ENCODE data around the gene HSD3B2. TPM values are rescaled to one million over a fixed set of nuclear protein-coding genes. Genes with fewer than 3 reads are reported as not detected.

The HSD3B2 gene
- not detected in 2 replicates for polyA plus RNA-seq
- polyA minus RNA-seq, result not detected in 2 replicates

DNA sequence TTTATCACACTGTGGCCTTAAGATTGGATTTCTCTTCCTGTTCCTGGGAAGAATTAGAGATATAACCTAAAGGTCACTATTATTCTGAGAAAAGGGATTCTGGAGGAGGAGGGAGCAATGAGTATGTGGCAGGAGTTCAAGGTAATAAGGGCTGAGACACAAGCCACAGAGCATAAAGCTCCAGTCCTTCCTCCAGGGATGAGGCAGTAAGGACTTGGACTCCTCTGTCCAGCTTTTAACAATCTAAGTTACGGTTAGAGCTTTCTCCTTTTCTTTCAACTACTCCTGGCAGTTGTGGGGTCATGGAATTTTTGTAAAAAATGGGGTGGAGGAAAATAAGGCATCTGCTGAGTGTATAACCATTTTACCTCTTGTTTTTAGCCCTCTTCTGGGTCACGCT lies at the start of gene HSD3B2:
Gene HSD3B2 (plus strand): TSS at position 201 of the 400 bp plus-strand sequence. CDS start 270 bp downstream, outside the sequence.
- TF ChIP-seq RAD21 (conservative IDR thresholded peaks at IDR 0.05) (no peak), POLR2AphosphoS5 (IDR thresholded peaks at IDR 0.05) (no peak)
- Histone ChIP-seq H2AFZ (ENCODE audit: low read depth, low read length) (no peak within 1 kb of the TSS), H3K4me3 (ENCODE audit: low read length) (no peak within 1 kb of the TSS)

GRCh38 chr1:119366424-119366823 lies 48.5 kb upstream of the HSD3B2 start:
- TF ChIP-seq RAD21 (conservative IDR thresholded peaks at IDR 0.05) (no peak), SMC3 (conservative IDR thresholded peaks at IDR 0.05; ENCODE audit: poor library complexity) (no peak), TAF1 (IDR thresholded peaks at IDR 0.05; ENCODE audit: low read depth) (no peak), MXI1 (conservative IDR thresholded peaks at IDR 0.05; ENCODE audit: poor library complexity, severe bottlenecking) (no peak), POLR2AphosphoS5 (IDR thresholded peaks at IDR 0.05) (no peak), EP300 (conservative IDR thresholded peaks at IDR 0.05; ENCODE audit: poor library complexity, severe bottlenecking) (no peak)
- TF ChIP-seq, protein P1, sequence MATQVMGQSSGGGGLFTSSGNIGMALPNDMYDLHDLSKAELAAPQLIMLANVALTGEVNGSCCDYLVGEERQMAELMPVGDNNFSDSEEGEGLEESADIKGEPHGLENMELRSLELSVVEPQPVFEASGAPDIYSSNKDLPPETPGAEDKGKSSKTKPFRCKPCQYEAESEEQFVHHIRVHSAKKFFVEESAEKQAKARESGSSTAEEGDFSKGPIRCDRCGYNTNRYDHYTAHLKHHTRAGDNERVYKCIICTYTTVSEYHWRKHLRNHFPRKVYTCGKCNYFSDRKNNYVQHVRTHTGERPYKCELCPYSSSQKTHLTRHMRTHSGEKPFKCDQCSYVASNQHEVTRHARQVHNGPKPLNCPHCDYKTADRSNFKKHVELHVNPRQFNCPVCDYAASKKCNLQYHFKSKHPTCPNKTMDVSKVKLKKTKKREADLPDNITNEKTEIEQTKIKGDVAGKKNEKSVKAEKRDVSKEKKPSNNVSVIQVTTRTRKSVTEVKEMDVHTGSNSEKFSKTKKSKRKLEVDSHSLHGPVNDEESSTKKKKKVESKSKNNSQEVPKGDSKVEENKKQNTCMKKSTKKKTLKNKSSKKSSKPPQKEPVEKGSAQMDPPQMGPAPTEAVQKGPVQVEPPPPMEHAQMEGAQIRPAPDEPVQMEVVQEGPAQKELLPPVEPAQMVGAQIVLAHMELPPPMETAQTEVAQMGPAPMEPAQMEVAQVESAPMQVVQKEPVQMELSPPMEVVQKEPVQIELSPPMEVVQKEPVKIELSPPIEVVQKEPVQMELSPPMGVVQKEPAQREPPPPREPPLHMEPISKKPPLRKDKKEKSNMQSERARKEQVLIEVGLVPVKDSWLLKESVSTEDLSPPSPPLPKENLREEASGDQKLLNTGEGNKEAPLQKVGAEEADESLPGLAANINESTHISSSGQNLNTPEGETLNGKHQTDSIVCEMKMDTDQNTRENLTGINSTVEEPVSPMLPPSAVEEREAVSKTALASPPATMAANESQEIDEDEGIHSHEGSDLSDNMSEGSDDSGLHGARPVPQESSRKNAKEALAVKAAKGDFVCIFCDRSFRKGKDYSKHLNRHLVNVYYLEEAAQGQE (IDR thresholded peaks at IDR 0.05; ENCODE audit: borderline replicate concordance), result no peak
- TF ChIP-seq, protein P2, sequence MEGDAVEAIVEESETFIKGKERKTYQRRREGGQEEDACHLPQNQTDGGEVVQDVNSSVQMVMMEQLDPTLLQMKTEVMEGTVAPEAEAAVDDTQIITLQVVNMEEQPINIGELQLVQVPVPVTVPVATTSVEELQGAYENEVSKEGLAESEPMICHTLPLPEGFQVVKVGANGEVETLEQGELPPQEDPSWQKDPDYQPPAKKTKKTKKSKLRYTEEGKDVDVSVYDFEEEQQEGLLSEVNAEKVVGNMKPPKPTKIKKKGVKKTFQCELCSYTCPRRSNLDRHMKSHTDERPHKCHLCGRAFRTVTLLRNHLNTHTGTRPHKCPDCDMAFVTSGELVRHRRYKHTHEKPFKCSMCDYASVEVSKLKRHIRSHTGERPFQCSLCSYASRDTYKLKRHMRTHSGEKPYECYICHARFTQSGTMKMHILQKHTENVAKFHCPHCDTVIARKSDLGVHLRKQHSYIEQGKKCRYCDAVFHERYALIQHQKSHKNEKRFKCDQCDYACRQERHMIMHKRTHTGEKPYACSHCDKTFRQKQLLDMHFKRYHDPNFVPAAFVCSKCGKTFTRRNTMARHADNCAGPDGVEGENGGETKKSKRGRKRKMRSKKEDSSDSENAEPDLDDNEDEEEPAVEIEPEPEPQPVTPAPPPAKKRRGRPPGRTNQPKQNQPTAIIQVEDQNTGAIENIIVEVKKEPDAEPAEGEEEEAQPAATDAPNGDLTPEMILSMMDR (IDR thresholded peaks at IDR 0.05; ENCODE audit: poor library complexity, severe bottlenecking), result no peak

More for the DNA sequence above, at the start of gene HSD3B2:
- Histone ChIP-seq H3K9me2 (ENCODE audit: insufficient read depth, low read length) (no peaks in the 10 kb centered on the region), H3K9ac (ENCODE audit: low read length) (no peak within 1 kb of the TSS), H3K27me3 (ENCODE audit: insufficient read depth, low read depth, low read length) (no peaks in the 10 kb centered on the region), H3K79me2 (replicated peaks; ENCODE audit: insufficient read depth, low read length) (no peaks in the 10 kb centered on the region), H3K9me3 (ENCODE audit: low read length) (no peaks in the 10 kb centered on the region), H3F3A (ENCODE audit: insufficient read depth, low read length, poor library complexity, severe bottlenecking) (no peaks in the 10 kb centered on the region), H3K4me2 (ENCODE audit: low read length) (no peak within 1 kb of the TSS), H3K36me3 (ENCODE audit: insufficient read depth, low read length) (no peaks in the 10 kb centered on the region), H3K27ac (ENCODE audit: low read length) (no peak within 1 kb of the TSS), H4K20me1 (ENCODE audit: insufficient read depth) (no peaks in the 10 kb centered on the region)

GRCh38 chr1:119367432-119368124 lies 47.4 kb upstream of the HSD3B2 start:
- Histone ChIP-seq H3K27me3 (ENCODE audit: insufficient read depth, low read depth, low read length) (no peaks in the 10 kb centered on the region), H3K36me3 (ENCODE audit: insufficient read depth, low read length) (no peaks in the 10 kb centered on the region), H3F3A (ENCODE audit: insufficient read depth, low read length, poor library complexity, severe bottlenecking) (no peaks in the 10 kb centered on the region), H3K9me3 (ENCODE audit: low read length) (no peaks in the 10 kb centered on the region), H4K20me1 (ENCODE audit: insufficient read depth) (no peaks in the 10 kb centered on the region), H2AFZ (ENCODE audit: low read depth, low read length) (no peak overlapping the region), H3K9ac (ENCODE audit: low read length) (no peak overlapping the region), H3K79me2 (replicated peaks; ENCODE audit: insufficient read depth, low read length) (no peaks in the 10 kb centered on the region), H3K4me2 (ENCODE audit: low read length) (no peak overlapping the region), H3K9me2 (ENCODE audit: insufficient read depth, low read length) (no peaks in the 10 kb centered on the region), H3K4me3 (ENCODE audit: low read length) (no peak overlapping the region), H3K27ac (ENCODE audit: low read length) (no peak overlapping the region)
- TF ChIP-seq SMC3 (conservative IDR thresholded peaks at IDR 0.05; ENCODE audit: poor library complexity), result peak; percentile 72
- peak; percentile 79 for TF ChIP-seq RAD21 (conservative IDR thresholded peaks at IDR 0.05)
- no peak for TF ChIP-seq EP300 (conservative IDR thresholded peaks at IDR 0.05; ENCODE audit: poor library complexity, severe bottlenecking)
- TF ChIP-seq TAF1 (IDR thresholded peaks at IDR 0.05; ENCODE audit: low read depth), result no peak
- TF ChIP-seq POLR2AphosphoS5 (IDR thresholded peaks at IDR 0.05), result no peak
- no peak for TF ChIP-seq MXI1 (conservative IDR thresholded peaks at IDR 0.05; ENCODE audit: poor library complexity, severe bottlenecking)
- TF ChIP-seq, protein P2 (IDR thresholded peaks at IDR 0.05; ENCODE audit: poor library complexity, severe bottlenecking), result peak; percentile 72
- TF ChIP-seq, protein P1 (IDR thresholded peaks at IDR 0.05; ENCODE audit: borderline replicate concordance), result no peak

More at GRCh38 chr1:119366424-119366823, 48.5 kb upstream of the HSD3B2 start:
- Histone ChIP-seq H3K27me3 (ENCODE audit: insufficient read depth, low read depth, low read length) (no peaks in the 10 kb centered on the region), H3K4me3 (ENCODE audit: low read length) (no peak overlapping the region), H3K9ac (ENCODE audit: low read length) (no peak overlapping the region), H3K36me3 (ENCODE audit: insufficient read depth, low read length) (no peaks in the 10 kb centered on the region), H4K20me1 (ENCODE audit: insufficient read depth) (no peaks in the 10 kb centered on the region), H3K27ac (ENCODE audit: low read length) (no peak overlapping the region), H3F3A (ENCODE audit: insufficient read depth, low read length, poor library complexity, severe bottlenecking) (no peaks in the 10 kb centered on the region), H3K9me3 (ENCODE audit: low read length) (no peaks in the 10 kb centered on the region), H3K9me2 (ENCODE audit: insufficient read depth, low read length) (no peaks in the 10 kb centered on the region), H3K4me2 (ENCODE audit: low read length) (no peak overlapping the region), H2AFZ (ENCODE audit: low read depth, low read length) (no peak overlapping the region), H3K79me2 (replicated peaks; ENCODE audit: insufficient read depth, low read length) (no peaks in the 10 kb centered on the region)
